ENCODE data around the gene FSTL4. TPM values are rescaled to one million over a fixed set of nuclear protein-coding genes. Genes with fewer than 3 reads are reported as not detected.

Gene FSTL4
- polyA plus RNA-seq, 1 donor: 5.2 TPM

- DNase-seq: no peak
These were observed 249.9 kb downstream of the FSTL4 start for GRCh38 chr5:133362438-133362837.

GRCh38 chr5:133361922-133362321 is 250.4 kb downstream of the FSTL4 start:
- no peak for DNase-seq

GRCh38 chr5:133360693-133361472 is 251.5 kb downstream of the FSTL4 start:
- no peak for DNase-seq

GRCh38 chr5:133359861-133360260 is 252.5 kb downstream of the FSTL4 start:
- DNase-seq: no peak

GRCh38 chr5:133358271-133358670 is 254.1 kb downstream of the FSTL4 start:
- no peak for DNase-seq

- no peak for DNase-seq
These were observed 254.6 kb downstream of the FSTL4 start for GRCh38 chr5:133357758-133358157.

GRCh38 chr5:133356984-133357421 is 255.3 kb downstream of the FSTL4 start:
- no peak for DNase-seq

- DNase-seq: no peak
These were observed 255.9 kb downstream of the FSTL4 start for GRCh38 chr5:133356396-133356983.

- no peak for DNase-seq
These were observed 257.8 kb downstream of the FSTL4 start for GRCh38 chr5:133354323-133355185.

GRCh38 chr5:133353741-133354140 is 258.6 kb downstream of the FSTL4 start:
- no peak for DNase-seq

GRCh38 chr5:133348406-133348805 is 263.9 kb downstream of the FSTL4 start:
- no peak for DNase-seq

- no peak for DNase-seq
These were observed 265.3 kb downstream of the FSTL4 start for GRCh38 chr5:133347039-133347438.

GRCh38 chr5:133344266-133344665 is 268.1 kb downstream of the FSTL4 start:
- no peak for DNase-seq

GRCh38 chr5:133343196-133343595 is 269.1 kb downstream of the FSTL4 start:
- no peak for DNase-seq

GRCh38 chr5:133341915-133342710 is 270.2 kb downstream of the FSTL4 start:
- no peak for DNase-seq

GRCh38 chr5:133341296-133341695 is 271.0 kb downstream of the FSTL4 start:
- DNase-seq: no peak

- no peak for DNase-seq
These were observed 271.5 kb downstream of the FSTL4 start for GRCh38 chr5:133340822-133341221.

GRCh38 chr5:133340002-133340755 is 272.2 kb downstream of the FSTL4 start:
- no peak for DNase-seq

GRCh38 chr5:133338504-133339355 is 273.6 kb downstream of the FSTL4 start:
- DNase-seq: no peak

GRCh38 chr5:133337795-133338445 is 274.4 kb downstream of the FSTL4 start:
- no peak for DNase-seq

Data from hindlimb muscle (tissue), 1 donor.